HL-60 (cell line): ENCODE results near the gene BCAS4.

Experiments used
- DNase-seq, 2 experiments: peaks; one replicate each; pipeline ENCODE4 v3.0.0-alpha.2; 2010 to 2020; ENCODE audit warnings: low read depth in 1 of 2, low spot score in 1 of 2
- H3K27ac ChIP-seq: fragments of 250-450 bp; sonication (Bioruptor Pico); replicated peaks from 2 replicates; pipeline ENCODE4 v1.5.1; 2020; ENCODE audit warnings: mild to moderate bottlenecking, moderate library complexity
- H3K27me3 ChIP-seq: fragments of 250-450 bp; sonication (Bioruptor Pico); 2 replicates; pipeline ENCODE4 v1.5.1; 2021; ENCODE audit warnings: mild to moderate bottlenecking, moderate library complexity; ENCODE audit not compliant: insufficient read depth, poor library complexity, severe bottlenecking
- H3K4me3 ChIP-seq: replicated peaks from 2 replicates; pipeline ENCODE4 v1.5.1; 2011; ENCODE audit warnings: mild to moderate bottlenecking, control low read depth, low read length; ENCODE audit not compliant: insufficient read depth
- GABPA ChIP-seq: IDR thresholded peaks from 2 replicates; pipeline ENCODE4 v1.6.1; 2012; ENCODE audit warnings: low read depth
- POLR2AphosphoS5 ChIP-seq: IDR thresholded peaks from 2 replicates; pipeline ENCODE4 v1.6.1; 2012; ENCODE audit warnings: low read depth
- SPI1 ChIP-seq: IDR thresholded peaks from 2 replicates; pipeline ENCODE4 v1.6.1; 2012; ENCODE audit warnings: low read depth, mild to moderate bottlenecking, borderline replicate concordance
- TF ChIP-seq, protein P1 (sequence below): IDR thresholded peaks from 2 replicates; pipeline ENCODE4 v1.6.1; 2012; ENCODE audit warnings: low read depth; ENCODE audit not compliant: insufficient replicate concordance
- TF ChIP-seq, protein P2 (sequence below): IDR thresholded peaks from one replicate; pipeline ENCODE4 v1.5.1; 2011; ENCODE audit warnings: low read length, control low read depth, inconsistent platforms; ENCODE audit not compliant: insufficient read depth

BCAS4 gene

DNA sequence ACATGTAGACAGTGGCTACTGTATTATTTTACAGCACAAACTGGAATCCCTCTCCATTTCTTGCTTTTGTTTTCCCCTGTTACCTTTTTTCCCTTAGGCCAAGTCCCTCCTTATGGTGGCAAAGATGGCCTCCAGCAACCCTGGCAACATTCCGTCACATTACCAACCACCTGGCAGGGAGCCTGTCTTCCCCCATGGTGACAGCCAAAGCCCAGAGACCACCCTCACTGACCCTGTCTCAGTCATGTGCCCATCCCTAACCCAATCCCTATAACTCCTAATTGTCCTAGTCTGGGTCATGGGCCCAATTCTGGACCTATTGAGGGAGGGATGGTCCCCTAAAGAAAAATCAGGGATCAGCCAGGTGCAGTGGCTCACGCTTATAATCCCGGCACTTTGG is 35.9 kb upstream of the BCAS4 start:
- no peak for DNase-seq
- Histone ChIP-seq H3K27me3 (peaks cover under 1% of the 10 kb centered on the region), H3K4me3 (no peak overlapping the region), H3K27ac (no peak overlapping the region)
- TF ChIP-seq GABPA (no peak), SPI1 (no peak), POLR2AphosphoS5 (no peak)
- TF ChIP-seq, protein P1, sequence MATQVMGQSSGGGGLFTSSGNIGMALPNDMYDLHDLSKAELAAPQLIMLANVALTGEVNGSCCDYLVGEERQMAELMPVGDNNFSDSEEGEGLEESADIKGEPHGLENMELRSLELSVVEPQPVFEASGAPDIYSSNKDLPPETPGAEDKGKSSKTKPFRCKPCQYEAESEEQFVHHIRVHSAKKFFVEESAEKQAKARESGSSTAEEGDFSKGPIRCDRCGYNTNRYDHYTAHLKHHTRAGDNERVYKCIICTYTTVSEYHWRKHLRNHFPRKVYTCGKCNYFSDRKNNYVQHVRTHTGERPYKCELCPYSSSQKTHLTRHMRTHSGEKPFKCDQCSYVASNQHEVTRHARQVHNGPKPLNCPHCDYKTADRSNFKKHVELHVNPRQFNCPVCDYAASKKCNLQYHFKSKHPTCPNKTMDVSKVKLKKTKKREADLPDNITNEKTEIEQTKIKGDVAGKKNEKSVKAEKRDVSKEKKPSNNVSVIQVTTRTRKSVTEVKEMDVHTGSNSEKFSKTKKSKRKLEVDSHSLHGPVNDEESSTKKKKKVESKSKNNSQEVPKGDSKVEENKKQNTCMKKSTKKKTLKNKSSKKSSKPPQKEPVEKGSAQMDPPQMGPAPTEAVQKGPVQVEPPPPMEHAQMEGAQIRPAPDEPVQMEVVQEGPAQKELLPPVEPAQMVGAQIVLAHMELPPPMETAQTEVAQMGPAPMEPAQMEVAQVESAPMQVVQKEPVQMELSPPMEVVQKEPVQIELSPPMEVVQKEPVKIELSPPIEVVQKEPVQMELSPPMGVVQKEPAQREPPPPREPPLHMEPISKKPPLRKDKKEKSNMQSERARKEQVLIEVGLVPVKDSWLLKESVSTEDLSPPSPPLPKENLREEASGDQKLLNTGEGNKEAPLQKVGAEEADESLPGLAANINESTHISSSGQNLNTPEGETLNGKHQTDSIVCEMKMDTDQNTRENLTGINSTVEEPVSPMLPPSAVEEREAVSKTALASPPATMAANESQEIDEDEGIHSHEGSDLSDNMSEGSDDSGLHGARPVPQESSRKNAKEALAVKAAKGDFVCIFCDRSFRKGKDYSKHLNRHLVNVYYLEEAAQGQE, result no peak

DNA sequence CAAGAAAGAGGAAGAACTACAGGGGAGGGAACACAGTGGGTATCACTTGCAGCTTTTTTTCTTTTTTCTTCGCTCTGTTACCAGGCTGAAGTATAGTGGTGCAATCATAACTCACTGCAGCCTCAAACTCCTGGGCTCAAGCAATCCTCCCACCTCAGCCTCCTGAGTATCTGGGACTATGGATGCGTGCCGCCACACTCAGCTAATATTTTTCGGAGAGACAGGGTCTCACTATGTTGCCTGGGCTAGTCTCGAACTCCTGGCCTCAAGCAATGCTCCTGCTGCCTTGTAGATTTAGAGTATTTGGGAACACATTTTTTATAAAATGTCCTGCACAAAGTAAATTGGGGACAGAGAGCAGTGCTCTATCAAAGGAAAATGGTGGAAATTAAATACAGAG is 35.2 kb upstream of the BCAS4 start:
- peak in 1 of 2 experiments; percentile 26 for DNase-seq
- Histone ChIP-seq H3K4me3 (no peak overlapping the region), H3K27ac (no peak overlapping the region), H3K27me3 (peaks cover 4% of the 10 kb centered on the region)
- TF ChIP-seq POLR2AphosphoS5 (no peak), SPI1 (peak; percentile 34; the same call in 1 of the 2 replicates), GABPA (no peak)
- TF ChIP-seq, protein P2, sequence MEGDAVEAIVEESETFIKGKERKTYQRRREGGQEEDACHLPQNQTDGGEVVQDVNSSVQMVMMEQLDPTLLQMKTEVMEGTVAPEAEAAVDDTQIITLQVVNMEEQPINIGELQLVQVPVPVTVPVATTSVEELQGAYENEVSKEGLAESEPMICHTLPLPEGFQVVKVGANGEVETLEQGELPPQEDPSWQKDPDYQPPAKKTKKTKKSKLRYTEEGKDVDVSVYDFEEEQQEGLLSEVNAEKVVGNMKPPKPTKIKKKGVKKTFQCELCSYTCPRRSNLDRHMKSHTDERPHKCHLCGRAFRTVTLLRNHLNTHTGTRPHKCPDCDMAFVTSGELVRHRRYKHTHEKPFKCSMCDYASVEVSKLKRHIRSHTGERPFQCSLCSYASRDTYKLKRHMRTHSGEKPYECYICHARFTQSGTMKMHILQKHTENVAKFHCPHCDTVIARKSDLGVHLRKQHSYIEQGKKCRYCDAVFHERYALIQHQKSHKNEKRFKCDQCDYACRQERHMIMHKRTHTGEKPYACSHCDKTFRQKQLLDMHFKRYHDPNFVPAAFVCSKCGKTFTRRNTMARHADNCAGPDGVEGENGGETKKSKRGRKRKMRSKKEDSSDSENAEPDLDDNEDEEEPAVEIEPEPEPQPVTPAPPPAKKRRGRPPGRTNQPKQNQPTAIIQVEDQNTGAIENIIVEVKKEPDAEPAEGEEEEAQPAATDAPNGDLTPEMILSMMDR, result no peak
- TF ChIP-seq, protein P1, result no peak

DNA sequence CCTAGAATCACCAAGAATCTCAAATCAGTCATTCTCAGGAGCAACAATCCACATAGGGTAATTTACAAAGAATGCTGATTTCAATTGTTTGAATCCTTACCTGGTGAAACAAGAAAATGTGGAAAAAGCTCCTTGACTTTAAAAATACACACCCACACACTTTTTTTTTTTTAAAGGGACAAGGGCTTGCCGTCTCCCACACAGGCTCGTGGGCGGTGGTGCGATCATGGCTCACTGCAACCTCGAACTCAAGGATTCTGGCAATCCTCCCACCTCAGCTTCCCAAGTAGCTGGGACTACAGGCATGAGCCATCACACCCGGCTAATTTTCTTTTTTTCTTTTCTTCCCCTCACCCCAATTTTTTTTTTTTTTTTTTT is 32.8 kb upstream of the BCAS4 start:
- Histone ChIP-seq H3K27me3 (peaks cover 4% of the 10 kb centered on the region), H3K27ac (no peak overlapping the region), H3K4me3 (no peak overlapping the region)
- DNase-seq, result no peak
- TF ChIP-seq POLR2AphosphoS5 (no peak), GABPA (no peak), SPI1 (no peak)
- TF ChIP-seq, protein P2, result no peak
- TF ChIP-seq, protein P1, result no peak
